Large intestine (tissue), 3 donors: ENCODE results near the gene INPP5A. TPM values are rescaled to one million over a fixed set of nuclear protein-coding genes. Genes with fewer than 3 reads are reported as not detected.

Experiments
- DNase-seq, 2 donors: peaks; one replicate each; pipeline versions ENCODE4 v3.0.0 to v3.0.0-alpha.2; 2013
- H3K27ac ChIP-seq: one replicate; pipeline ENCODE4 v1.5.1; 2013; ENCODE audit warnings: low read length
- H3K27me3 ChIP-seq: 2 replicates; pipeline ENCODE4 v1.6.1; 2013; ENCODE audit warnings: low read length; ENCODE audit not compliant: control insufficient read depth, insufficient read depth
- H3K36me3 ChIP-seq: 2 replicates; pipeline ENCODE4 v1.6.1; 2013; ENCODE audit warnings: low read length; ENCODE audit not compliant: control insufficient read depth, insufficient read depth
- H3K4me1 ChIP-seq: one replicate; pipeline ENCODE4 v1.6.1; 2013; ENCODE audit warnings: low read length; ENCODE audit not compliant: control insufficient read depth, insufficient read depth
- H3K4me3 ChIP-seq: one replicate; pipeline ENCODE4 v1.5.1; 2013; ENCODE audit warnings: low read length
- H3K9me3 ChIP-seq: one replicate; pipeline ENCODE4 v1.6.1; 2013; ENCODE audit warnings: mild to moderate bottlenecking, low read depth, low read length, moderate library complexity; ENCODE audit not compliant: control insufficient read depth
- WGBS: methylation state at CpG from one replicate; pipeline ENCODE4 v1.1.5; 2013; ENCODE audit warnings: low lambda C conversion rate; ENCODE audit not compliant: insufficient coverage; 5-methylcytosine and 5-hydroxymethylcytosine counted together
- polyA plus RNA-seq: library from polyadenylated mRNA; unstranded; fragments of 120-200 nt; gene quantifications from one replicate; pipeline ENCODE4 v1.2.1, GENCODE V29; 2013

The INPP5A gene
- polyA plus RNA-seq, 1 donor, result 25.3 TPM

GRCh38 chr10:132527339-132528063 is 10.1 kb upstream of the INPP5A start:
- Histone ChIP-seq H3K27ac (no peak overlapping the region), H3K4me1 (no peaks in the 10 kb centered on the region), H3K27me3 (peaks cover 14% of the 10 kb centered on the region), H3K9me3 (peaks cover 7% of the 10 kb centered on the region), H3K4me3 (no peak overlapping the region), H3K36me3 (no peaks in the 10 kb centered on the region)
- WGBS, result no CpG with 5 or more reads among the region's 21 CpGs
- no peak for DNase-seq

- H3K36me3 ChIP-seq, result no peaks in the 10 kb centered on the region
- H3K27ac ChIP-seq, result no peak overlapping the region
- no CpG with 5 or more reads among the region's 11 CpGs for WGBS
- no peak for DNase-seq
- no peak overlapping the region for H3K4me3 ChIP-seq
- no peaks in the 10 kb centered on the region for H3K4me1 ChIP-seq
- H3K9me3 ChIP-seq, result peaks cover 7% of the 10 kb centered on the region
- peaks cover 14% of the 10 kb centered on the region for H3K27me3 ChIP-seq
These were observed 9.4 kb upstream of the INPP5A start for GRCh38 chr10:132528064-132528691.

GRCh38 chr10:132532179-132532578 is 5.4 kb upstream of the INPP5A start:
- DNase-seq, result peak; percentile 67 to 79
- Histone ChIP-seq H3K4me1 (peaks cover 9% of the 10 kb centered on the region), H3K36me3 (no peaks in the 10 kb centered on the region), H3K27ac (peak overlapping the region; percentile 30), H3K9me3 (peaks cover 7% of the 10 kb centered on the region), H3K27me3 (peaks cover 12% of the 10 kb centered on the region), H3K4me3 (no peak overlapping the region)
- WGBS, result no CpG with 5 or more reads among the region's 6 CpGs

GRCh38 chr10:132532749-132533560 is 4.6 kb upstream of the INPP5A start:
- no peak for DNase-seq
- H3K27ac ChIP-seq, result no peak overlapping the region

GRCh38 chr10:132533571-132534260 is 3.9 kb upstream of the INPP5A start:
- Histone ChIP-seq H3K4me1 (peaks cover 14% of the 10 kb centered on the region), H3K9me3 (peaks cover 7% of the 10 kb centered on the region), H3K4me3 (no peak overlapping the region), H3K36me3 (no peaks in the 10 kb centered on the region), H3K27ac (no peak overlapping the region), H3K27me3 (no peaks in the 10 kb centered on the region)
- no peak for DNase-seq
- WGBS, result no CpG with 5 or more reads among the region's 12 CpGs

More at GRCh38 chr10:132532749-132533560, 4.6 kb upstream of the INPP5A start:
- 90% methylated on average over 2 of the region's 14 CpGs for WGBS
- H3K4me3 ChIP-seq, result no peak overlapping the region
- H3K9me3 ChIP-seq, result peaks cover 7% of the 10 kb centered on the region
- H3K27me3 ChIP-seq, result peaks cover 4% of the 10 kb centered on the region
- H3K4me1 ChIP-seq, result peaks cover 9% of the 10 kb centered on the region
- H3K36me3 ChIP-seq, result no peaks in the 10 kb centered on the region

- WGBS, result 58% methylated on average over 2 of the region's 8 CpGs
- Histone ChIP-seq H3K27ac (no peak overlapping the region), H3K4me1 (peaks cover 20% of the 10 kb centered on the region), H3K27me3 (no peaks in the 10 kb centered on the region), H3K9me3 (peaks cover 7% of the 10 kb centered on the region), H3K4me3 (no peak overlapping the region), H3K36me3 (no peaks in the 10 kb centered on the region)
- DNase-seq, result no peak
These were observed 3.1 kb upstream of the INPP5A start for GRCh38 chr10:132534391-132535064.

GRCh38 chr10:132535065-132535651 is 2.4 kb upstream of the INPP5A start:
- H3K4me3 ChIP-seq, result no peak overlapping the region
- no peaks in the 10 kb centered on the region for H3K36me3 ChIP-seq
- WGBS, result no CpG with 5 or more reads among the region's 18 CpGs
- H3K4me1 ChIP-seq, result peaks cover 21% of the 10 kb centered on the region
- H3K27ac ChIP-seq, result no peak overlapping the region
- DNase-seq, result no peak
- no peaks in the 10 kb centered on the region for H3K27me3 ChIP-seq
- H3K9me3 ChIP-seq, result peaks cover 7% of the 10 kb centered on the region

- Histone ChIP-seq H3K27ac (peak overlapping the region; percentile 58), H3K36me3 (no peaks in the 10 kb centered on the region), H3K4me3 (peak overlapping the region; percentile 47), H3K27me3 (no peaks in the 10 kb centered on the region), H3K9me3 (peaks cover 3% of the 10 kb centered on the region), H3K4me1 (peaks cover 28% of the 10 kb centered on the region)
- peak in 1 of 2 donors; percentile 55 for DNase-seq
- no CpG with 5 or more reads among the region's 21 CpGs for WGBS
These were observed 1.2 kb upstream of the INPP5A start for GRCh38 chr10:132536241-132536876.
